ENCODE measurements around the gene APBA1.

Gene APBA1

GRCh38 chr9:69658987-69659675 is 13.0 kb downstream of the APBA1 start:
- no peak for DNase-seq (ENCODE audit: low read depth in 2 of 2, low spot score in 1 of 2)

GRCh38 chr9:69657269-69657668 is 14.9 kb downstream of the APBA1 start:
- no peak for DNase-seq (ENCODE audit: low read depth in 2 of 2, low spot score in 1 of 2)

GRCh38 chr9:69655065-69655464 is 17.1 kb downstream of the APBA1 start:
- no peak for DNase-seq (ENCODE audit: low read depth in 2 of 2, low spot score in 1 of 2)

GRCh38 chr9:69653261-69653660 is 18.9 kb downstream of the APBA1 start:
- no peak for DNase-seq (ENCODE audit: low read depth in 2 of 2, low spot score in 1 of 2)

- DNase-seq (ENCODE audit: low read depth in 2 of 2, low spot score in 1 of 2): no peak
Measured at GRCh38 chr9:69649566-69650250, 22.5 kb downstream of the APBA1 start.

GRCh38 chr9:69647804-69648203 is 24.4 kb downstream of the APBA1 start:
- DNase-seq (ENCODE audit: low read depth in 2 of 2, low spot score in 1 of 2): no peak

GRCh38 chr9:69646810-69647209 is 25.4 kb downstream of the APBA1 start:
- no peak for DNase-seq (ENCODE audit: low read depth in 2 of 2, low spot score in 1 of 2)

- no peak for DNase-seq (ENCODE audit: low read depth in 2 of 2, low spot score in 1 of 2)
Measured at GRCh38 chr9:69645488-69645887, 26.7 kb downstream of the APBA1 start.

GRCh38 chr9:69643098-69643497 is 29.1 kb downstream of the APBA1 start:
- no peak for DNase-seq (ENCODE audit: low read depth in 2 of 2, low spot score in 1 of 2)

- DNase-seq (ENCODE audit: low read depth in 2 of 2, low spot score in 1 of 2): no peak
Measured at GRCh38 chr9:69637817-69638200, 34.4 kb downstream of the APBA1 start.

GRCh38 chr9:69637193-69637816 is 34.9 kb downstream of the APBA1 start:
- no peak for DNase-seq (ENCODE audit: low read depth in 2 of 2, low spot score in 1 of 2)

- no peak for DNase-seq (ENCODE audit: low read depth in 2 of 2, low spot score in 1 of 2)
Measured at GRCh38 chr9:69633716-69634115, 38.5 kb downstream of the APBA1 start.

- no peak for DNase-seq (ENCODE audit: low read depth in 2 of 2, low spot score in 1 of 2)
Measured at GRCh38 chr9:69632768-69633167, 39.4 kb downstream of the APBA1 start.

- no peak for DNase-seq (ENCODE audit: low read depth in 2 of 2, low spot score in 1 of 2)
Measured at GRCh38 chr9:69627281-69627680, 44.9 kb downstream of the APBA1 start.

GRCh38 chr9:69623276-69623675 is 48.9 kb downstream of the APBA1 start:
- DNase-seq (ENCODE audit: low read depth in 2 of 2, low spot score in 1 of 2): no peak

GRCh38 chr9:69622676-69623075 is 49.5 kb downstream of the APBA1 start:
- no peak for DNase-seq (ENCODE audit: low read depth in 2 of 2, low spot score in 1 of 2)

GRCh38 chr9:69621730-69622460 is 50.3 kb downstream of the APBA1 start:
- no peak for DNase-seq (ENCODE audit: low read depth in 2 of 2, low spot score in 1 of 2)

- no peak for DNase-seq (ENCODE audit: low read depth in 2 of 2, low spot score in 1 of 2)
Measured at GRCh38 chr9:69620731-69621130, 51.4 kb downstream of the APBA1 start.

- DNase-seq (ENCODE audit: low read depth in 2 of 2, low spot score in 1 of 2): no peak
Measured at GRCh38 chr9:69619233-69619632, 52.9 kb downstream of the APBA1 start.

GRCh38 chr9:69617006-69617405 is 55.2 kb downstream of the APBA1 start:
- no peak for DNase-seq (ENCODE audit: low read depth in 2 of 2, low spot score in 1 of 2)

GRCh38 chr9:69615880-69616279 is 56.3 kb downstream of the APBA1 start:
- no peak for DNase-seq (ENCODE audit: low read depth in 2 of 2, low spot score in 1 of 2)

GRCh38 chr9:69611221-69611620 is 61.0 kb downstream of the APBA1 start:
- no peak for DNase-seq (ENCODE audit: low read depth in 2 of 2, low spot score in 1 of 2)
